Glutamatergic neuron (in vitro differentiated cells): ENCODE results near the gene AP2S1. TPM values are rescaled to one million over a fixed set of nuclear protein-coding genes. Genes with fewer than 3 reads are reported as not detected.
"Not testable (repeated sequence)": the region's sequence is repeated elsewhere in the genome, so short reads cannot be mapped to it uniquely, and the experiment has no call there.

ENCODE experiments used
- DNase-seq: peaks from one replicate; pipeline ENCODE4 v3.0.0; 2022
- H3K27ac Mint-ChIP-seq: one replicate; pipeline ENCODE4 v1.8.0; 2020; ENCODE audit warnings: mild to moderate bottlenecking, mixed read lengths, inconsistent platforms; ENCODE audit not compliant: unreplicated experiment
- H3K27me3 Mint-ChIP-seq: one replicate; pipeline ENCODE4 v1.8.0; 2020; ENCODE audit warnings: mild to moderate bottlenecking, moderate library complexity, mixed read lengths, inconsistent platforms; ENCODE audit not compliant: unreplicated experiment
- H3K36me3 Mint-ChIP-seq: one replicate; pipeline ENCODE4 v1.8.0; 2020; ENCODE audit warnings: mild to moderate bottlenecking, mixed read lengths, inconsistent platforms; ENCODE audit not compliant: unreplicated experiment
- H3K4me1 Mint-ChIP-seq: one replicate; pipeline ENCODE4 v1.8.0; 2020; ENCODE audit warnings: mild to moderate bottlenecking, low read depth, mixed read lengths, inconsistent platforms; ENCODE audit not compliant: unreplicated experiment
- H3K4me3 Mint-ChIP-seq: one replicate; pipeline ENCODE4 v1.8.0; 2020; ENCODE audit warnings: mild to moderate bottlenecking, mixed read lengths, inconsistent platforms; ENCODE audit not compliant: unreplicated experiment
- H3K9me3 Mint-ChIP-seq: one replicate; pipeline ENCODE4 v1.8.0; 2020; ENCODE audit warnings: mild to moderate bottlenecking, moderate library complexity, mixed read lengths, inconsistent platforms; ENCODE audit not compliant: unreplicated experiment
- total RNA-seq: library from RNA; stranded (reverse); fragmentation: NEBNext Ultra II Directional; extraction: Animal tissue kit (Norgen Biotek cat#: 25700); gene quantifications from one replicate; pipeline ENCODE4 v1.2.1, GENCODE V29; 2021; ENCODE audit not compliant: unreplicated experiment
- TF ChIP-seq, protein P1 (sequence below): fragments of 200-600 bp; sonication (generic); IDR thresholded peaks from one replicate; pipeline ENCODE4 v1.5.0; 2021; ENCODE audit not compliant: partially characterized antibody, unreplicated experiment

AP2S1 gene
- total RNA-seq, 1 donor from 2014 or later = 95.4 TPM

DNA sequence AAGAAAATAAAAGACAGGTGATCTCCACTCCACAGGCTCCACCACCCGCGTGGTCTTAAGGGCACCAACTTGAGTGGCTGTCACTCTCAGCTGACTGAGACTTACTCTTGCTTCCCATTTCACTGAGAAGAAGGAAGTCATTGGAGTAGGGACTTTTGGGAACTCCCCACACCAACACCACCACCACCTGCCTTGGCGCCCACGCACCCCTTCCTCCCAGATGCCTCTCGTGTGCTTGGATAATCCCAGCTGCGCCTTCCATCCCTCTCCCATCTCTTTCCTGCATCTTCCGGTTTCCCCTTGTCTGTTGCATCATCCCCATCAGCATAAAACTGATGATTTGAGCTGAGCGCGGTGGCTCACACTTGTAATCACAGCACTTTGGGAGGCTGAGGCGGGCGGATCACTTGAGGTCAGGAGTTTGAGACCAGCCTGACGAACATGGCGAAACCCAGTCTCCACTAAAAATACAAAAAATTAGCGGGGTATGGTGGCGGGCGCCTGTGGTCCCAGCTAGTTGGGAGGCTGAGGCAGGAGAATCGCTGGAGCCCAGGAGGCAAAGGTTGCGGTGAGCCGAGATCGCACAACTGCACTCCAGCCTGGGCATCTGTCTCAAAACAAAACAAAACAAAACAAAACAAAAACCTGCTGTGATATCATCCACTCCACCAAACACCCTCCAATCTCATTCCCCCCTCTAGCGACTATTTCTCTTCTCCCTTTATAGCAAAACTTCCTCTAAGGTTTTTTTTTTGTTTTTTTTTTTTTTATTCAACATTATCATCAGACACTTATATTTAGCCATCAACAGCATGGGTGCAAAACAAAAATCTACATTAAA lies 25.5 kb downstream of the AP2S1 start:
- Mint-ChIP-seq H3K36me3 (peaks cover 5% of the 10 kb centered on the region), H3K27ac (no peak overlapping the region), H3K4me1 (peaks cover 14% of the 10 kb centered on the region), H3K9me3 (peaks cover 3% of the 10 kb centered on the region), H3K27me3 (peaks cover 4% of the 10 kb centered on the region), H3K4me3 (no peak overlapping the region)
- TF ChIP-seq, protein P1, sequence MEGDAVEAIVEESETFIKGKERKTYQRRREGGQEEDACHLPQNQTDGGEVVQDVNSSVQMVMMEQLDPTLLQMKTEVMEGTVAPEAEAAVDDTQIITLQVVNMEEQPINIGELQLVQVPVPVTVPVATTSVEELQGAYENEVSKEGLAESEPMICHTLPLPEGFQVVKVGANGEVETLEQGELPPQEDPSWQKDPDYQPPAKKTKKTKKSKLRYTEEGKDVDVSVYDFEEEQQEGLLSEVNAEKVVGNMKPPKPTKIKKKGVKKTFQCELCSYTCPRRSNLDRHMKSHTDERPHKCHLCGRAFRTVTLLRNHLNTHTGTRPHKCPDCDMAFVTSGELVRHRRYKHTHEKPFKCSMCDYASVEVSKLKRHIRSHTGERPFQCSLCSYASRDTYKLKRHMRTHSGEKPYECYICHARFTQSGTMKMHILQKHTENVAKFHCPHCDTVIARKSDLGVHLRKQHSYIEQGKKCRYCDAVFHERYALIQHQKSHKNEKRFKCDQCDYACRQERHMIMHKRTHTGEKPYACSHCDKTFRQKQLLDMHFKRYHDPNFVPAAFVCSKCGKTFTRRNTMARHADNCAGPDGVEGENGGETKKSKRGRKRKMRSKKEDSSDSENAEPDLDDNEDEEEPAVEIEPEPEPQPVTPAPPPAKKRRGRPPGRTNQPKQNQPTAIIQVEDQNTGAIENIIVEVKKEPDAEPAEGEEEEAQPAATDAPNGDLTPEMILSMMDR = no peak
- no peak for DNase-seq

DNA sequence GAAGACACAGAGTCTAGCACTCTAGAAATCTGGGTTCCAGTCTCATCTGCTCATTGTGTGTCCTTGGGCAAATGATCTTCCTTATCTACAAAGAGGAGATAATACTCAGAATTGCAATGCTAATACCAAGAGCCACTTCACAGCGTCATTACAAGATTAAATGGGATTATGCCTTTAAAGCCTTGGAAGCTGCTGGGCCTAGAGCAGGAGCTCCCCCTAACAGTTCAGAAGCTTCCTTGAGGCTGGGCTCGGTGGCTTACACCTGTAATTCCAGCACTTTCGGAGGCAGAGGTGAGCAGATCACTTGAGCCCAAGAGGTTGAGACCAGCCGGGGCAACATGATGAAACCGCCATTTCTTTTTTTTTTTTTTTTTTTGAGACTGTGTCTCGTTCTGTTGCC lies 27.6 kb downstream of the AP2S1 start:
- Mint-ChIP-seq H3K4me1 (peaks cover 16% of the 10 kb centered on the region), H3K36me3 (peaks cover 5% of the 10 kb centered on the region), H3K4me3 (no peak overlapping the region), H3K9me3 (peaks cover 5% of the 10 kb centered on the region), H3K27ac (no peak overlapping the region), H3K27me3 (peaks cover 8% of the 10 kb centered on the region)
- TF ChIP-seq, protein P1 = no peak
- DNase-seq = no peak

DNA sequence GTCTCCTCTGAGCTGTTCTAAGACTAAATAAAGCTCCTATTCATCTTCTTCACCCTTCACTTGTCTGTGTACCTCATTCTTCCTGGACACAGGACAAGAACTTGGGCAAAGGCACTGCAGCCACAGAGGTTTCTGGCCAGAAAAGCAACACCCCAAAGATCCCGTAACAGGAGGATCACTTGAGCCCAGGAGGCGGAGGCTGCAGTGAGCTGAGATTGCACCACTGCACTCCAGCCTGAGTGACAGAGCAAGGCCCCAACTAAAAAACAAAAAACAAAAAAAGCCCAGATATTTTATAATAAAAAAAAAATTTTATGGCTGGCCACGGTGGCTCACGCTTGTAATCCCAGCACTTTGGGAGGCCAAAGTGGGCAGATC lies 28.2 kb downstream of the AP2S1 start:
- not testable (repeated sequence) for H3K36me3 Mint-ChIP-seq, H3K9me3 Mint-ChIP-seq, H3K4me3 Mint-ChIP-seq, H3K27ac Mint-ChIP-seq, DNase-seq, H3K27me3 Mint-ChIP-seq
- peaks cover 16% of the 10 kb centered on the region for H3K4me1 Mint-ChIP-seq

GRCh38 chr19:46821512-46822409 lies 28.9 kb downstream of the AP2S1 start:
- H3K27me3 Mint-ChIP-seq = peaks cover 8% of the 10 kb centered on the region
- no peak overlapping the region for H3K27ac Mint-ChIP-seq
- no peak overlapping the region for H3K4me3 Mint-ChIP-seq
- H3K36me3 Mint-ChIP-seq = peaks cover 5% of the 10 kb centered on the region
- H3K4me1 Mint-ChIP-seq = peaks cover 15% of the 10 kb centered on the region
- DNase-seq = no peak
- peaks cover 5% of the 10 kb centered on the region for H3K9me3 Mint-ChIP-seq
- TF ChIP-seq, protein P1 = no peak

- H3K27ac Mint-ChIP-seq = no peak overlapping the region
- peaks cover 14% of the 10 kb centered on the region for H3K4me1 Mint-ChIP-seq
- no peak for DNase-seq
- no peak overlapping the region for H3K4me3 Mint-ChIP-seq
- peaks cover 7% of the 10 kb centered on the region for H3K27me3 Mint-ChIP-seq
- H3K9me3 Mint-ChIP-seq = peaks cover 7% of the 10 kb centered on the region
- no peaks in the 10 kb centered on the region for H3K36me3 Mint-ChIP-seq
- TF ChIP-seq, protein P1 = no peak
These were observed 31.8 kb downstream of the AP2S1 start for GRCh38 chr19:46818812-46819211.
